Esophagus muscularis mucosa (tissue), 3 donors: ENCODE results near the gene MRPL24.

ENCODE experiments used
- CTCF ChIP-seq, 3 experiments: fragments of 200-600 bp in 2 of 3; fragments of 450-650 bp in 1 of 3; sonication (generic) in 2 of 3; IDR thresholded peaks; one replicate each; pipeline ENCODE4 v1.5.1; 2017 to 2019; ENCODE audit warnings: antibody characterized with exemption in 3 of 3, mild to moderate bottlenecking in 2 of 3, moderate library complexity in 1 of 3
- POLR2A ChIP-seq: fragments of 450-650 bp; IDR thresholded peaks from one replicate; pipeline ENCODE4 v1.6.1; 2017; ENCODE audit warnings: antibody characterized with exemption, moderate library complexity, mild to moderate bottlenecking, low read depth
- POLR2AphosphoS5 ChIP-seq, 2 donors: sonication (generic); formaldehyde crosslinking; IDR thresholded peaks; one replicate each; pipeline ENCODE4 v1.6.1; 2017; ENCODE audit warnings: antibody characterized with exemption in 2 of 2

GRCh38 chr1:156705918-156706656 is 34.8 kb downstream of the MRPL24 start:
- TF ChIP-seq CTCF (IDR thresholded peaks at IDR 0.05): peak; percentile 73 to 85 (median 74)
- no peak for TF ChIP-seq POLR2A
- TF ChIP-seq POLR2AphosphoS5 (IDR thresholded peaks at IDR 0.05): peak; percentile 7 to 8
